ENCODE measurements around the gene C13orf46. TPM values are rescaled to one million over a fixed set of nuclear protein-coding genes. Genes with fewer than 3 reads are reported as not detected.
A peak's percentile ranks its signal among the peaks of the same experiment; 100 is the strongest.

Gene C13orf46
- total RNA-seq, 2 experiments from 2014 or later = 1.5 to 1.8 TPM

DNA sequence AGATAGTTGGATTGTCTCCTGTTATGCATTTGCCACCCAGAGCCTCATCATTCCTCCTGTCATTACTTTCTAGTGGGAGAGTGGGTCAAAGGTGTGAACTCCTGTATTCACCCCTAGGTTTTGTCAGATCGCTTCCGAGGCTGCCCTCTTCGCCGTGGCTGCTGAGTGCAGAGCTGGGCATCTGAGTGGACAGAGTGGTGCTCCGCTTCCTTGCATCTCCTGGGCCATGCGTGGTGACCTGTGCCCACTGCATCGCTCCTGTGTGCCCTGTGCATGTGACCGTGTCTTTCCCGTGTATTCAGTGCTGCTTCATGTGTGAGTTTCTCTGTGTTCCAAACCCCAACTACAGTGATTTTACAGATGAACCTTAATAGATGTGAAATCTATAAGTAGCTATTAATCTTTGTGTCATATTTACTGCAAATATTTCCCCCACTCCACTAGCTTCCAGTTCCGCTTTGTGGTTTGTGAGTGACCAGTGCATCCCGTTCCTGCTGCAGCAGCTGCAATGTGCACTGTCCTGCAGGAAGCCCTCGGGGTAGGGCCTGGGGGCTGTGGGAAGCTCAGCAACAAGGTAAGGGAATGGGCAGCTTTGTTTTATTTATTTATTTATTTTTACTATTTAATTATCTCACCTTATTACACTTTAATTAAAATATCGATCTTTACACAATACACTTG, 53.1 kb downstream of the C13orf46 start:
- peak; percentile 3 for DNase-seq
- ChIA-PET CTCF (interaction anchor here (0.7 kb wide), 1 partner anchor 13 kb away, joined by 3 read pairs; no protein-coding TSS in a partner anchor), POLR2A (no interaction called here)
- Mint-ChIP-seq H3K4me3 (no peak overlapping the region), H3K4me1 (ENCODE audit: low read depth) (no peaks in the 10 kb centered on the region), H3K27me3 (peaks cover 40% of the 10 kb centered on the region), H3K9me3 (peaks cover 13% of the 10 kb centered on the region), H3K27ac (no peak overlapping the region), H3K36me3 (peaks cover 2% of the 10 kb centered on the region)
- intact Hi-C loops (cut with micrococcal nuclease) = no loop called here

GRCh38 chr13:113919761-113920559, 53.9 kb downstream of the C13orf46 start:
- Mint-ChIP-seq H3K27me3 (peaks cover 40% of the 10 kb centered on the region), H3K4me3 (no peak overlapping the region), H3K27ac (no peak overlapping the region), H3K9me3 (peaks cover 13% of the 10 kb centered on the region), H3K4me1 (ENCODE audit: low read depth) (no peaks in the 10 kb centered on the region), H3K36me3 (peaks cover 2% of the 10 kb centered on the region)
- POLR2A ChIA-PET = no interaction called here
- CTCF ChIA-PET = no interaction called here
- DNase-seq = peak; percentile 4
- intact Hi-C loops (cut with micrococcal nuclease) = no loop called here

- CTCF ChIA-PET = interaction anchor here (1.3 to 1.4 kb wide), 2 partner anchors 15 to 307 kb away, joined by 3 to 4 read pairs; no protein-coding TSS in a partner anchor
- intact Hi-C loops (cut with micrococcal nuclease) = no loop called here
- H3K27me3 Mint-ChIP-seq = peaks cover 43% of the 10 kb centered on the region
- H3K27ac Mint-ChIP-seq = no peak overlapping the region
- H3K4me3 Mint-ChIP-seq = no peak overlapping the region
- H3K36me3 Mint-ChIP-seq = peaks cover 2% of the 10 kb centered on the region
- H3K9me3 Mint-ChIP-seq = peaks cover 13% of the 10 kb centered on the region
- POLR2A ChIA-PET = no interaction called here
- DNase-seq = peak; percentile 4
- no peaks in the 10 kb centered on the region for H3K4me1 Mint-ChIP-seq (ENCODE audit: low read depth)
Measured at GRCh38 chr13:113918981-113919701, 54.7 kb downstream of the C13orf46 start.

DNA sequence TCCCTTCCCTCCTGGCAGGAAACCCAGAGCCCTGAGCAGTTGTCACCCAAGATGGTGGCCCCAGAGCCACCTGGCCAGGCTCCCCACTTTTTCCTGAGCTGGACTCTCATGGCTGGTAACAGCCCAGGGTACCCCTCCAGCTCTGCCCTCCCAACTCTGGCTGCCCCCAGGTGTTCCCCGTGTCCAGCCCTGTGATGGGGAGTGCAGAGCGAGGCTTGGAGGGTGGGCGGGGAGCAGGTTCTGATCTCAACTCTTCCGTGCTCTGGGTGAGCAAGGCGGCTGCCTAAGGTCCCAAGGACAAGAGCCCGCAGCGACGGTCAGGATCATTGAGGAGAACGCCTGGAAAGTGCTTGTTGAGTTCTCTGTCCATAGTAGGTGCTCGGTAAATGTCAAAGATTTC, 55.3 kb downstream of the C13orf46 start:
- Mint-ChIP-seq H3K36me3 (peaks cover 2% of the 10 kb centered on the region), H3K4me1 (ENCODE audit: low read depth) (no peaks in the 10 kb centered on the region), H3K27me3 (peaks cover 46% of the 10 kb centered on the region), H3K4me3 (no peak overlapping the region), H3K27ac (no peak overlapping the region), H3K9me3 (peaks cover 13% of the 10 kb centered on the region)
- POLR2A ChIA-PET = no interaction called here
- DNase-seq = no peak
- CTCF ChIA-PET = interaction anchor here (1.3 to 1.4 kb wide), 2 partner anchors 14 to 308 kb away, joined by 3 to 4 read pairs; no protein-coding TSS in a partner anchor
- intact Hi-C loops (cut with micrococcal nuclease) = no loop called here

- Mint-ChIP-seq H3K36me3 (peaks cover 2% of the 10 kb centered on the region), H3K4me3 (no peak overlapping the region), H3K4me1 (ENCODE audit: low read depth) (no peaks in the 10 kb centered on the region), H3K27me3 (peaks cover 43% of the 10 kb centered on the region), H3K27ac (no peak overlapping the region), H3K9me3 (peaks cover 13% of the 10 kb centered on the region)
- CTCF ChIA-PET = interaction anchor here (1.3 to 1.4 kb wide), 2 partner anchors 13 to 308 kb away, joined by 3 to 4 read pairs; no protein-coding TSS in a partner anchor
- no peak for DNase-seq
- intact Hi-C loops (cut with micrococcal nuclease) = no loop called here
- POLR2A ChIA-PET = no interaction called here
Measured at GRCh38 chr13:113917594-113918371, 56.1 kb downstream of the C13orf46 start.

DNA sequence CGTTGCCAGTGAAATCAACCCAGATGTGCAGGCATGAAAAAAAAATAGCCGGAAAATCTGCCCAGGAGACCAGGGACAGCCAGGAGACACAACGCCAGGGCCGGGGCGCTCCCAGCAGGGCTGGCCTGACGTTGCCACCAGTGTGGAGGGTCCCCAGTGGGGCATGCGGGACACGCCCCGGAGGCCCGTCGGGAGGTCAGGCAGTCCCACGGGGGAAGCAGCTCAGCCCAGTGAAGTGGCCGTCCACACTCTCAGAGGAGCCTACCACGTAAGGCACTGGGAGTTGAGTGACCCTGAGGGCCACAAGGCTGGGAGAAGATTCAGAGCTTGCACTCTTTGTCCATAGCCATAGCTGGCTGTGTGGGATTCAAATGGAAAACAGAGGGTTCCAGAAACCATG, 56.8 kb downstream of the C13orf46 start:
- Mint-ChIP-seq H3K4me3 (no peak overlapping the region), H3K4me1 (ENCODE audit: low read depth) (no peaks in the 10 kb centered on the region), H3K27ac (no peak overlapping the region), H3K9me3 (peaks cover 14% of the 10 kb centered on the region), H3K27me3 (peaks cover 43% of the 10 kb centered on the region), H3K36me3 (peaks cover 2% of the 10 kb centered on the region)
- ChIA-PET CTCF (no interaction called here), POLR2A (no interaction called here)
- DNase-seq = no peak
- intact Hi-C loops (cut with micrococcal nuclease) = no loop called here

GRCh38 chr13:113916330-113916815, 57.5 kb downstream of the C13orf46 start:
- ChIA-PET CTCF (no interaction called here), POLR2A (no interaction called here)
- Mint-ChIP-seq H3K27me3 (peaks cover 39% of the 10 kb centered on the region), H3K9me3 (peaks cover 7% of the 10 kb centered on the region), H3K27ac (no peak overlapping the region), H3K4me1 (ENCODE audit: low read depth) (no peaks in the 10 kb centered on the region), H3K4me3 (no peak overlapping the region), H3K36me3 (no peaks in the 10 kb centered on the region)
- no peak for DNase-seq
- intact Hi-C loops (cut with micrococcal nuclease) = no loop called here

- Mint-ChIP-seq H3K36me3 (no peaks in the 10 kb centered on the region), H3K4me3 (no peak overlapping the region), H3K4me1 (ENCODE audit: low read depth) (no peaks in the 10 kb centered on the region), H3K9me3 (peaks cover 4% of the 10 kb centered on the region), H3K27me3 (peaks cover 36% of the 10 kb centered on the region), H3K27ac (no peak overlapping the region)
- DNase-seq = no peak
- POLR2A ChIA-PET = no interaction called here
- CTCF ChIA-PET = no interaction called here
- intact Hi-C loops (cut with micrococcal nuclease) = no loop called here
Measured at GRCh38 chr13:113915786-113916329, 58.0 kb downstream of the C13orf46 start.

DNA sequence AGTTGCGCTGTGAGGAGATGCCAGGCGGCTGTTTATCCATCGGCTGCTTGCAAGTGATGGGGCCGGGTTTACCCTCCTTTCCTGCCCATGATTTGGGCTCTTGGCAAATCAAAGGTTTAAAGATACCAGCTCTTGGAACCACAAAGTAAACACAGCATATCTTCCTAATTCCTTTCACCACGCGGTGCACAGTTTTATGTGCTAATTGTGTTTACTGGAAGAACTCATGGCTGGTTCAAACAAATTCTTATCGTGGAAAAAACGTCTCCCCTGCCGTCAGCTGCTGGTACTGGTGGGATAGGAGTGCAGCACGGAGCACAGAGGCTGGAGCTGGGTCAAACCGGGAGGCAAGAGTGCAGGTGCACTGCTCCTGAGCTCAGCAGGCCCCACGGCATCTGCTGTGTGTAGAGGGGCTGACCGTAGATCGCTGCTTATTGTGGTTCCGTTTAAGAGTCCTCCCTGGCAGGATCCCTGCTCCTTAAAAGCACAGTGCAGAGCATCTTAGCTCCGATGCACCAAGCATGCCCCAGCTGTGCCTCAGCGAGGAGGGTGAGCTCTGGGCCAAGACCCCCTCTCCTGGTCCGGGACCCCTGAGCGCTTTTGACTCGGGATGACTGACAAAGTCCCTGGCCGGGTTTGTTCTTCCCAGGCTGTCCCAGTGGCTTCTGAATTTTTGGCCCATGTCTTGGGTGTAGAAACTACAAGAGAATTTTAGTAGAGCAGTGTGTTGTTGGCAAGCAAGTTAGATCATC, 58.7 kb downstream of the C13orf46 start:
- no peak overlapping the region for H3K4me3 Mint-ChIP-seq
- peaks cover 34% of the 10 kb centered on the region for H3K27me3 Mint-ChIP-seq
- H3K36me3 Mint-ChIP-seq = no peaks in the 10 kb centered on the region
- no peak overlapping the region for H3K27ac Mint-ChIP-seq
- no peaks in the 10 kb centered on the region for H3K4me1 Mint-ChIP-seq (ENCODE audit: low read depth)
- ChIA-PET CTCF (no interaction called here), POLR2A (no interaction called here)
- no peak for DNase-seq
- H3K9me3 Mint-ChIP-seq = peaks cover 4% of the 10 kb centered on the region
- intact Hi-C loops (cut with micrococcal nuclease) = no loop called here

DNA sequence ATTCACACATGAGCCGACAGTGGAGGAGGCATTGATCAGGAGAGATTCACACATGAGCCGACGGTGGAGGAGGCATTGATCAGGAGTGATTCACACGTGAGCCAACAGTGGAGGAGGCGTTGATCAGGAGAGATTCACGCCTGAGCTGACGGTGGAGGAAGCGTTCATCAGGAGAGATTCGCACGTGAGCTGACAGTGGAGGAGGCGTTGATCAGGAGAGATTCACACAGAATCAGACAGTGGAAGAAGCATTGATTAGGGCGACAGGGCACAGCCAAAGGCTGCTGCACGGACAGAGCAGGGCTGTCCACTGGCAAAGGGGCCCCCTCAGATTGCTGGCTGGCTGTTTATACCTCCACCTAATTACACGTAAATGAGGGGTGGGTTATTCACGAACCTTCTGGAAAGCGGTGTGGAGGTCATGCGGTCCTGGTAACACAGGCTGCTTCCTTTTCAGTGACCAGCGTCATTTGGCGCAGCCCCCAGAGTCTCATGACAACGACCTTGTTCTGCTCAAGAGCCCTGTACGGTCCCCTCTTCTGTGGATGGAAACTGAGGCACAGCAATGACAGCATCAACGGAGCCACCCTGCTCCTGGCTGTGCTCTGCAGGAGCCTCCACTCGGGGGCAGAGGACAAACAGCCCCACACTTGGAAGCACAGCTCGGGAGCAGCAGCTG, 59.4 kb downstream of the C13orf46 start:
- no peak for DNase-seq
- Mint-ChIP-seq H3K27ac (no peak overlapping the region), H3K4me1 (ENCODE audit: low read depth) (no peaks in the 10 kb centered on the region), H3K9me3 (peaks cover 4% of the 10 kb centered on the region), H3K36me3 (no peaks in the 10 kb centered on the region), H3K4me3 (no peak overlapping the region), H3K27me3 (peaks cover 32% of the 10 kb centered on the region)
- intact Hi-C loops (cut with micrococcal nuclease) = no loop called here
- ChIA-PET POLR2A (interaction anchor here (0.7 kb wide), 1 partner anchor 226 kb away, joined by 6 read pairs; no protein-coding TSS in a partner anchor), CTCF (no interaction called here)
